Measurements from ENCODE around the gene CCL27. TPM values are rescaled to one million over a fixed set of nuclear protein-coding genes. Genes with fewer than 3 reads are reported as not detected.

CCL27 gene
- total RNA-seq, 1 experiment from 2014 or later: 0.95 TPM

- H3K4me3 ChIP-seq (ENCODE audit: low read depth in 2 of 2, low read length in 2 of 2): peak overlapping the region; percentile 37 to 75
- in situ Hi-C loops (cut with HindIII; ENCODE audit: low pct_unique_long_range_greater_than_20kb, low sequenced_read_pairs) (no loop called here), intact Hi-C loops (cut with micrococcal nuclease; ENCODE audit: unreplicated experiment) (no loop called here)
- no peaks in the 10 kb centered on the region for H3K36me3 ChIP-seq (ENCODE audit: control insufficient read depth, insufficient read depth, low read length)
- no peaks in the 10 kb centered on the region for H3K27me3 ChIP-seq (ENCODE audit: control insufficient read depth, insufficient read depth, low read length)
- ATAC-seq (no peak), DNase-seq (ENCODE audit: low read depth, low spot score) (no peak)
- CTCF ChIA-PET: no interaction called here
- H3K4me1 ChIP-seq (ENCODE audit: control insufficient read depth, insufficient read depth, low read length): peaks cover 31% of the 10 kb centered on the region
- POLR2A ChIA-PET: interaction anchor here (0.6 kb wide), 1 partner anchor 114 kb away, joined by 21 read pairs; no protein-coding TSS in a partner anchor
- H3K27ac ChIP-seq (ENCODE audit: low read length): peak overlapping the region; percentile 95
- BruUV-seq (replicated peaks): no TSS peak
- TF ChIP-seq SIN3A (IDR thresholded peaks at IDR 0.05; ENCODE audit: borderline replicate concordance, insufficient read depth, low read depth, low read length): no peak
- TF ChIP-seq, protein P1, sequence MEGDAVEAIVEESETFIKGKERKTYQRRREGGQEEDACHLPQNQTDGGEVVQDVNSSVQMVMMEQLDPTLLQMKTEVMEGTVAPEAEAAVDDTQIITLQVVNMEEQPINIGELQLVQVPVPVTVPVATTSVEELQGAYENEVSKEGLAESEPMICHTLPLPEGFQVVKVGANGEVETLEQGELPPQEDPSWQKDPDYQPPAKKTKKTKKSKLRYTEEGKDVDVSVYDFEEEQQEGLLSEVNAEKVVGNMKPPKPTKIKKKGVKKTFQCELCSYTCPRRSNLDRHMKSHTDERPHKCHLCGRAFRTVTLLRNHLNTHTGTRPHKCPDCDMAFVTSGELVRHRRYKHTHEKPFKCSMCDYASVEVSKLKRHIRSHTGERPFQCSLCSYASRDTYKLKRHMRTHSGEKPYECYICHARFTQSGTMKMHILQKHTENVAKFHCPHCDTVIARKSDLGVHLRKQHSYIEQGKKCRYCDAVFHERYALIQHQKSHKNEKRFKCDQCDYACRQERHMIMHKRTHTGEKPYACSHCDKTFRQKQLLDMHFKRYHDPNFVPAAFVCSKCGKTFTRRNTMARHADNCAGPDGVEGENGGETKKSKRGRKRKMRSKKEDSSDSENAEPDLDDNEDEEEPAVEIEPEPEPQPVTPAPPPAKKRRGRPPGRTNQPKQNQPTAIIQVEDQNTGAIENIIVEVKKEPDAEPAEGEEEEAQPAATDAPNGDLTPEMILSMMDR (IDR thresholded peaks at IDR 0.05): no peak
- TF ChIP-seq POLR2AphosphoS5 (IDR thresholded peaks at IDR 0.05; ENCODE audit: low read depth, low read length): no peak
- no peak for TF ChIP-seq TCF7L2 (IDR thresholded peaks at IDR 0.05; ENCODE audit: low read depth, low read length)
- no peak for TF ChIP-seq REST (IDR thresholded peaks at IDR 0.05; ENCODE audit: insufficient read depth in 1 of 2, low read depth in 2 of 2, low read length in 1 of 2)
- H3K9me3 ChIP-seq (ENCODE audit: control insufficient read depth, insufficient read depth, low read depth, low read length): no peaks in the 10 kb centered on the region
These were observed 9.9 kb downstream of the CCL27 start for GRCh38 chr9:34652602-34653000.

DNA sequence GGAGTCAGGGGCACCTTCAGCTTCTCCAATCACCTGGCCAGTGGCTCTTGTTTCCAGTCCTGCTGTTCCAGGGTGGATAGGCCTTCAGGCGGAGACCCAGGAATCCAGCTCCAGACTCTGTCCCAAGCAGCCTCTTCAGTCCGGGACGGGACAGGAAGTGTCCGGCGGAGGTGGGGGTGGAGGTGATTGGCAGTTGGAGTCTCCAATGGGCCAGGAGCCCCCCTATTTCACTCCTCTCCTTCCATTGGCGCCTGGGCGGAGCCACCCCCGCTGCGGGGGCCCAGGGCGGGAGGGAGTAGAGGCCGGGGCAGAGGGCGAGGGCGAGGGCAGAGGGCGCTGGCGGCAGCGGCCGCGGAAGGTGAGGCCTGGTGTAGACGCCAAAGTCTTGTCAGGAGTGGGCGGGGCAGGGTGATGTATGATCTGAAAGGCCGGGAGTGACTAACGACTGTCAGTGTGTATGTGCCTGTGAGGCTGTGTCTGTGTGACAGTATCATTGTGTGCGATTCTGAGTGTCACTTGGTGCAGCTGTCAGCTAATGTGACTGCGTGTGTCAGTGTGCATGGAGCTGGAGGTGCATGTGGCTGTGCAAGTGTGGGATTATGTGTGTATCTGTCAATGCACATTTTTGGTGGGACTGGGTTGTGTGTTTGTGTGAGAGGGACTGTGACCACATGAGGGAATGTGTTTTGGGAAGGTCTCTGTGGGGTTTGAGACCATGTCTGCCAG is 10.4 kb downstream of the CCL27 start, which contains the start of gene IL11RA:
IL11RA (plus strand) TSS at position 310 of the 726 bp plus-strand sequence. CDS start 3,033 bp downstream, outside the sequence.
- intact Hi-C loops (cut with micrococcal nuclease; ENCODE audit: unreplicated experiment): no loop called here
- H3K4me3 ChIP-seq (ENCODE audit: low read depth in 2 of 2, low read length in 2 of 2): peak within 1 kb of the TSS; percentile 37 to 75
- DNase-seq (ENCODE audit: low read depth, low spot score): peak; percentile 60
- no peaks in the 10 kb centered on the region for H3K9me3 ChIP-seq (ENCODE audit: control insufficient read depth, insufficient read depth, low read depth, low read length)
- ATAC-seq: peak; percentile 94
- H3K36me3 ChIP-seq (ENCODE audit: control insufficient read depth, insufficient read depth, low read length): no peaks in the 10 kb centered on the region
- no peaks in the 10 kb centered on the region for H3K27me3 ChIP-seq (ENCODE audit: control insufficient read depth, insufficient read depth, low read length)
- H3K27ac ChIP-seq (ENCODE audit: low read length): peak within 1 kb of the TSS; percentile 95
- ChIA-PET CTCF (interaction anchor here (1.0 kb wide), 1 partner anchor 13 kb away, joined by 3 read pairs; no protein-coding TSS in a partner anchor), POLR2A (interaction anchor here (0.6 kb wide), 1 partner anchor 114 kb away, joined by 21 read pairs; no protein-coding TSS in a partner anchor)
- in situ Hi-C loops (cut with HindIII; ENCODE audit: low pct_unique_long_range_greater_than_20kb, low sequenced_read_pairs): no loop called here
- peaks cover 35% of the 10 kb centered on the region for H3K4me1 ChIP-seq (ENCODE audit: control insufficient read depth, insufficient read depth, low read length)
- BruUV-seq (replicated peaks): no TSS peak
- TF ChIP-seq, protein P1 (IDR thresholded peaks at IDR 0.05): no peak
- TF ChIP-seq SIN3A (IDR thresholded peaks at IDR 0.05; ENCODE audit: borderline replicate concordance, insufficient read depth, low read depth, low read length) (peak; percentile 76), REST (IDR thresholded peaks at IDR 0.05; ENCODE audit: insufficient read depth in 1 of 2, low read depth in 2 of 2, low read length in 1 of 2) (no peak), TCF7L2 (IDR thresholded peaks at IDR 0.05; ENCODE audit: low read depth, low read length) (no peak), POLR2AphosphoS5 (IDR thresholded peaks at IDR 0.05; ENCODE audit: low read depth, low read length) (peak; percentile 92)

Measured in Panc1 (cell line).